Heart left ventricle (tissue), 13 donors: ENCODE measurements around the gene ICA1.

Experiments used
- POLR2A ChIP-seq, 2 donors: fragments of 450-650 bp; IDR thresholded peaks; one replicate each; pipeline ENCODE4 v1.6.1; 2017; ENCODE audit warnings: antibody characterized with exemption in 2 of 2, mild to moderate bottlenecking in 2 of 2, moderate library complexity in 2 of 2
- TF ChIP-seq, protein P1 (sequence below), 12 donors: fragments of 200-600 bp; sonication (generic) in 4 of 12; IDR thresholded peaks; one replicate each; pipeline versions ENCODE4 v1.5.0 to v1.8.0; 2018 to 2022; ENCODE audit warnings: antibody characterized with exemption in 12 of 12, mild to moderate bottlenecking in 5 of 12
- donor health status: ischemic (EF 13 %, LVEDD 7.1; RV severe dilation, severe dysfunction).
- donor health status: DM: no; HTN: yes; CAD: no.
- donor health status: DM: no; HTN: no; CAD: no.
- donor health status: ischemic (EF 25% LVEDD 6.9; RV normal size, moderate dysfunction).
- donor health status: ischemic (EF 25% LVEDD 5.7; RV mildly dilated, moderate dysfunction).
- donor health status: ischemic (EF 35%, LVEDD 5.7; RV mildly dilated, moderate dysfunction).
- donor health status: nonischemic (EF 11% LVEDD 7.7; RV severe dilation, severe dysfunction).
- donor health status: DM: yes; HTN: yes; CAD: no.
- donor health status: PGD.
- donor health status: ischemic (EF 29% LVEDD 5.4; RV normal size, mild dysfunction).
- donor health status: nonischemic (EF 23%, LVEDD 6.1; RV moderate dilation, normal function).

DNA sequence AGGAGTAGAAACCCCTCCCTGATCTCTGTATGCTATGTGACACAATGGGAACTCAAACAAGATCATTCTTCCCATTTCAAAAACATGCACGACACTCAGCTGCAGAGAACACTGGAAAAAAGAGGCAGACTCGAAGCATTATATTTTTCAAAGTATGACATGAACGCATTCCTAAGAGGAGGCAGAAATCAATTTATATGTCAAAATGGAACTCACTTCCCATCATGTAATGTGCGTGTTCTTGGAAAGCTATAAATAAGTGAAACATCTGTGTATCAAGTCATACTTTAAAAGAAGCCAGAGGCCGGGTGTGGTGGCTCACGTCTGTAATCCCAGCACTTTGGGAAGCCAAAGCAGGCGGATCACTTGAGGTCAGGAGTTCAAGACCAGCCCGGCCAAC, 142.7 kb downstream of the ICA1 start:
- TF ChIP-seq, protein P1, sequence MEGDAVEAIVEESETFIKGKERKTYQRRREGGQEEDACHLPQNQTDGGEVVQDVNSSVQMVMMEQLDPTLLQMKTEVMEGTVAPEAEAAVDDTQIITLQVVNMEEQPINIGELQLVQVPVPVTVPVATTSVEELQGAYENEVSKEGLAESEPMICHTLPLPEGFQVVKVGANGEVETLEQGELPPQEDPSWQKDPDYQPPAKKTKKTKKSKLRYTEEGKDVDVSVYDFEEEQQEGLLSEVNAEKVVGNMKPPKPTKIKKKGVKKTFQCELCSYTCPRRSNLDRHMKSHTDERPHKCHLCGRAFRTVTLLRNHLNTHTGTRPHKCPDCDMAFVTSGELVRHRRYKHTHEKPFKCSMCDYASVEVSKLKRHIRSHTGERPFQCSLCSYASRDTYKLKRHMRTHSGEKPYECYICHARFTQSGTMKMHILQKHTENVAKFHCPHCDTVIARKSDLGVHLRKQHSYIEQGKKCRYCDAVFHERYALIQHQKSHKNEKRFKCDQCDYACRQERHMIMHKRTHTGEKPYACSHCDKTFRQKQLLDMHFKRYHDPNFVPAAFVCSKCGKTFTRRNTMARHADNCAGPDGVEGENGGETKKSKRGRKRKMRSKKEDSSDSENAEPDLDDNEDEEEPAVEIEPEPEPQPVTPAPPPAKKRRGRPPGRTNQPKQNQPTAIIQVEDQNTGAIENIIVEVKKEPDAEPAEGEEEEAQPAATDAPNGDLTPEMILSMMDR (IDR thresholded peaks at IDR 0.05), result no peak
- TF ChIP-seq POLR2A (IDR thresholded peaks at IDR 0.05), result no peak
